IMR-90 (cell line): ENCODE data around the gene MALT1. TPM values are rescaled to one million over a fixed set of nuclear protein-coding genes. Genes with fewer than 3 reads are reported as not detected.

Experiments
- ATAC-seq: fragments of 200-7000 bp; cut with Tn5 transposase; 2 replicates; pipeline ENCODE4 v1.9.1; 2020; ENCODE audit warnings: low read depth, mild to moderate bottlenecking, moderate library complexity
- BruUV-seq: library from RNA; stranded (reverse); fragments of 400-500 nt; replicated peaks from 2 replicates; lab custom pipeline; 2021; lab: Mats Ljungman, UMichigan
- CTCF ChIA-PET: fragments of 300-600 bp; formaldehyde crosslinking; extraction: SDS; loops from one replicate; lab custom pipeline; 2021; ENCODE audit warnings: antibody characterized with exemption; lab: Yijun Ruan, JAX
- POLR2A ChIA-PET: fragments of 300-600 bp; sonication (Branson Sonifier 250); formaldehyde crosslinking; loops from one replicate; lab custom pipeline; 2022; ENCODE audit warnings: antibody characterized with exemption; ENCODE audit not compliant: unreplicated experiment; lab: Charles Lee
- DNase-seq: peaks from one replicate; pipeline ENCODE4 v3.0.0; 2013
- H2AFZ ChIP-seq: replicated peaks from 2 replicates; pipeline ENCODE3; 2013; ENCODE audit warnings: low read length, mild to moderate bottlenecking; ENCODE audit not compliant: poor library complexity
- H2AK5ac ChIP-seq: 2 replicates; pipeline ENCODE4 v1.6.1; 2013; ENCODE audit warnings: low read depth, low read length, inconsistent platforms
- H2AK9ac ChIP-seq: replicated peaks from 2 replicates; pipeline ENCODE3; 2013; ENCODE audit warnings: mild to moderate bottlenecking, low read depth, low read length, moderate library complexity; ENCODE audit not compliant: poor library complexity
- H2BK120ac ChIP-seq: 2 replicates; pipeline ENCODE4 v1.6.1; 2013; ENCODE audit warnings: low read depth, low read length, inconsistent platforms
- H2BK15ac ChIP-seq: 3 replicates; pipeline ENCODE4 v1.6.1; 2013; ENCODE audit warnings: low read depth, low read length, inconsistent platforms
- H2BK20ac ChIP-seq: 2 replicates; pipeline ENCODE4 v1.6.1; 2013; ENCODE audit warnings: low read depth, mild to moderate bottlenecking, inconsistent platforms, low read length, moderate library complexity
- H2BK5ac ChIP-seq: 2 replicates; pipeline ENCODE4 v1.6.1; 2013; ENCODE audit warnings: mild to moderate bottlenecking, low read depth, low read length, inconsistent platforms; ENCODE audit not compliant: poor library complexity, severe bottlenecking
- H3K14ac ChIP-seq: replicated peaks from 2 replicates; pipeline ENCODE4 v1.6.1; 2013; ENCODE audit warnings: low read depth, low read length, inconsistent platforms
- H3K18ac ChIP-seq: 2 replicates; pipeline ENCODE4 v1.6.1; 2013; ENCODE audit warnings: low read depth, low read length, control low read depth
- H3K23ac ChIP-seq: 2 replicates; pipeline ENCODE4 v1.6.1; 2013; ENCODE audit warnings: low read depth, low read length, inconsistent platforms
- H3K27ac ChIP-seq: 2 replicates; pipeline ENCODE4 v1.5.1; 2013; ENCODE audit warnings: mild to moderate bottlenecking, control low read depth, low read length; ENCODE audit not compliant: insufficient read depth
- H3K27me3 ChIP-seq: 2 replicates; pipeline ENCODE4 v1.6.1; 2013; ENCODE audit warnings: low read length; ENCODE audit not compliant: control insufficient read depth, insufficient read depth
- H3K36me3 ChIP-seq: 2 replicates; pipeline ENCODE4 v1.6.1; 2013; ENCODE audit warnings: low read length, mixed read lengths; ENCODE audit not compliant: control insufficient read depth, insufficient read depth
- H3K4ac ChIP-seq: 2 replicates; pipeline ENCODE4 v1.6.1; 2013; ENCODE audit warnings: low read depth, low read length, inconsistent platforms
- H3K4me1 ChIP-seq: 2 replicates; pipeline ENCODE4 v1.6.1; 2013; ENCODE audit warnings: low read length, mixed read lengths; ENCODE audit not compliant: control insufficient read depth, insufficient read depth
- H3K4me2 ChIP-seq: 2 replicates; pipeline ENCODE4 v1.6.1; 2013; ENCODE audit warnings: low read depth, mild to moderate bottlenecking, control low read depth, low read length, moderate library complexity
- H3K4me3 ChIP-seq: 2 replicates; pipeline ENCODE4 v1.5.1; 2013; ENCODE audit warnings: low read depth, mild to moderate bottlenecking, control low read depth, low read length, moderate library complexity; ENCODE audit not compliant: insufficient read depth
- H3K56ac ChIP-seq: 2 replicates; pipeline ENCODE4 v1.6.1; 2013; ENCODE audit warnings: low read length, inconsistent platforms; ENCODE audit not compliant: insufficient read depth; ENCODE audit errors: extremely low read depth
- H3K79me1 ChIP-seq, 2 experiments: 2 replicates each; pipeline ENCODE4 v1.6.1; 2013; ENCODE audit warnings: low read length in 2 of 2, inconsistent platforms in 1 of 2, low read depth in 1 of 2
- H3K9ac ChIP-seq: 2 replicates; pipeline ENCODE4 v1.6.1; 2013; ENCODE audit warnings: low read depth, low read length, control low read depth
- H3K9me1 ChIP-seq: 2 replicates; pipeline ENCODE4 v1.6.1; 2013; ENCODE audit warnings: low read length, inconsistent platforms; ENCODE audit not compliant: insufficient read depth
- H3K9me3 ChIP-seq: 2 replicates; pipeline ENCODE4 v1.6.1; 2013; ENCODE audit warnings: low read length; ENCODE audit not compliant: control insufficient read depth, insufficient read depth
- H4K20me1 ChIP-seq: 2 replicates; pipeline ENCODE4 v1.6.1; 2013; ENCODE audit warnings: low read length, inconsistent platforms; ENCODE audit not compliant: insufficient read depth
- H4K5ac ChIP-seq: 2 replicates; pipeline ENCODE4 v1.6.1; 2013; ENCODE audit warnings: mild to moderate bottlenecking, low read depth, low read length, control low read depth
- H4K8ac ChIP-seq, 2 experiments: 2 replicates each; pipeline ENCODE4 v1.6.1; 2013; ENCODE audit warnings: low read depth in 2 of 2, low read length in 2 of 2, control low read depth in 1 of 2, inconsistent platforms in 1 of 2
- H4K91ac ChIP-seq: 2 replicates; pipeline ENCODE4 v1.6.1; 2013; ENCODE audit warnings: low read depth, low read length, inconsistent platforms; ENCODE audit not compliant: insufficient read depth
- BHLHE40 ChIP-seq: fragments of 150-350 bp; IDR thresholded peaks from 2 replicates; pipeline ENCODE4 v1.6.1; 2016; ENCODE audit warnings: mild to moderate bottlenecking, low read depth, low read length
- CEBPB ChIP-seq: IDR thresholded peaks from 2 replicates; pipeline ENCODE4 v1.6.1; 2012; ENCODE audit warnings: low read depth, low read length, improper control_type of control experiment
- CHD1 ChIP-seq: IDR thresholded peaks from 2 replicates; pipeline ENCODE4 v1.6.1; 2012; ENCODE audit warnings: low read depth, low read length, improper control_type of control experiment
- FOS ChIP-seq: fragments of 150-350 bp; IDR thresholded peaks from 2 replicates; pipeline ENCODE4 v1.6.1; 2016; ENCODE audit warnings: low read depth, low read length
- MAFK ChIP-seq: IDR thresholded peaks from 2 replicates; pipeline ENCODE4 v1.6.1; 2012; ENCODE audit warnings: low read depth, low read length, improper control_type of control experiment
- MAZ ChIP-seq: IDR thresholded peaks from 2 replicates; pipeline ENCODE4 v1.6.1; 2012; ENCODE audit warnings: low read depth, mild to moderate bottlenecking, low read length, improper control_type of control experiment, moderate library complexity, borderline replicate concordance
- MXI1 ChIP-seq: IDR thresholded peaks from 2 replicates; pipeline ENCODE4 v1.6.1; 2012; ENCODE audit warnings: low read depth, mild to moderate bottlenecking, low read length, moderate library complexity, borderline replicate concordance
- NFE2L2 ChIP-seq: fragments of 150-350 bp; IDR thresholded peaks from 2 replicates; pipeline ENCODE4 v1.6.1; 2016; ENCODE audit warnings: low read depth, mild to moderate bottlenecking, low read length
- POLR2A ChIP-seq: IDR thresholded peaks from 2 replicates; pipeline ENCODE4 v1.6.1; 2012; ENCODE audit warnings: mild to moderate bottlenecking, low read depth, low read length
- RAD21 ChIP-seq: IDR thresholded peaks from 2 replicates; pipeline ENCODE4 v1.6.1; 2012; ENCODE audit warnings: low read length, improper control_type of control experiment
- RCOR1 ChIP-seq: IDR thresholded peaks from 2 replicates; pipeline ENCODE4 v1.6.1; 2012; ENCODE audit warnings: mild to moderate bottlenecking, low read length, improper control_type of control experiment; ENCODE audit not compliant: insufficient replicate concordance
- RFX5 ChIP-seq: IDR thresholded peaks from 2 replicates; pipeline ENCODE4 v1.8.0; 2012; ENCODE audit warnings: low read depth, mild to moderate bottlenecking, low read length, moderate library complexity
- SMC3 ChIP-seq: fragments of 150-350 bp; IDR thresholded peaks from 2 replicates; pipeline ENCODE4 v1.6.1; 2016; ENCODE audit warnings: low read depth, mild to moderate bottlenecking, antibody characterized with exemption, low read length, moderate library complexity
- WGBS, 2 experiments: methylation state at CpG; one replicate each; pipeline versions ENCODE4 v1.1.5 to v1.1.7; 2013; ENCODE audit warnings: missing lambda C conversion rate in 2 of 2; ENCODE audit not compliant: insufficient read length in 1 of 2; ENCODE audit errors: extremely low coverage in 2 of 2; 5-methylcytosine and 5-hydroxymethylcytosine counted together
- dilution Hi-C: fragments of 300-500 bp; cut with HindIII; formaldehyde crosslinking; loops from one replicate; pipeline ENCODE4 v1.14.3; 2018; ENCODE audit warnings: low sequenced_read_pairs; ENCODE audit not compliant: unreplicated experiment
- in situ Hi-C: fragments of 300-500 bp; cut with MboI; formaldehyde crosslinking; loops from 3 replicates; pipeline ENCODE4 v1.14.3; 2019; ENCODE audit warnings: low sequenced_read_pairs, inconsistent platforms, mixed read lengths
- intact Hi-C: fragments of 100-400 bp; cut with micrococcal nuclease; formaldehyde crosslinking; loops from 2 replicates; pipeline ENCODE4 v1.10.0; 2022
- polyA plus RNA-seq, 3 experiments: library from polyadenylated mRNA; depleted of rRNA; stranded (reverse); fragments of >200 nt; gene quantifications; 2 replicates each; pipeline ENCODE4 v1.2.3, GENCODE V29; 2012; ENCODE audit warnings: low replicate concordance in 1 of 3
- total RNA-seq: library from RNA; depleted of rRNA; stranded (reverse); fragments of >200 nt; gene quantifications from 2 replicates; pipeline ENCODE4 v1.2.3, GENCODE V29; 2012
- TF ChIP-seq, protein P1 (sequence below): conservative IDR thresholded peaks from 2 replicates; pipeline ENCODE4 v1.5.1; 2012; ENCODE audit warnings: mild to moderate bottlenecking, low read depth, low read length, improper control_type of control experiment
- TF ChIP-seq, protein P2 (sequence below): fragments of 150-350 bp; IDR thresholded peaks from 2 replicates; pipeline ENCODE4 v1.6.1; 2016; ENCODE audit warnings: low read depth, mild to moderate bottlenecking, low read length, moderate library complexity, borderline replicate concordance
- TF ChIP-seq, protein P3 (sequence below): fragments of 150-350 bp; IDR thresholded peaks from 2 replicates; pipeline ENCODE4 v1.6.1; 2017; ENCODE audit warnings: mild to moderate bottlenecking, antibody characterized with exemption, low read length, low read depth

MALT1 gene
- total and polyA plus RNA-seq, 2 of the 4 experiments (the other 2 are of a cell fraction) = 8.3 to 25.3 TPM

DNA sequence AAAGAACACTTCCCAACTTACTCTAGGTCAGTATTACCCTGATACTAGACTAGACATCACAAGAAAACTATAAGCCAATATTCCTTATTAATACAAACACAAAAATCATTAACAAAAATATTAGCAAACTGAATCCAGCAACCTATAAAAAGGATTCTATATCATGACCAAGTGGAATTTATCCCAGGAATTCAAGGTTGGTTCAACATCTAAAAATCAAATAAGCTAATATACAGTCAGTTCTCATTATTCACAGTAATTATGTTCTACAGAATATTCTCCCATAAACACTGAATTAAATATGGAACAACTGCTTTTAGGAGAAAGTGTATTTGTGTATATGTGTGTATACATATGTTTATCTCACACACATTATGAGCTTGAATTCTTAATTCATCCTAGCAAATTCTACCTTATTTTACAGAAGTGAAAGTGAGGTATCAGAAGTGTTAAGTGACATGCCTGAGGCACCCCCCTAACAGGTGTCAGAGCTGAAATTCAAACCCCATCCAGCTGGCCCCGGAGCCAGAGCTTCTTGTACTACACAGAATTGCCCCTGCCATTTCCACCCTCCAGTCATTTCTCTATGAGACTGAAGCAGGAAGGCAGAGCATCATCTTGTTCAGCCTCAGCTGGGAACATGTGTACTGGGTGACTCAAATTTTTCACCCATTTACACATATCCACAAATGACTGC lies 77.8 kb downstream of the MALT1 start:
- H3K18ac ChIP-seq = no peak overlapping the region
- H2BK15ac ChIP-seq = no peak overlapping the region
- no peak overlapping the region for H3K4me2 ChIP-seq
- no CpG with 5 or more reads among the region's 1 CpG for WGBS, 2 experiments
- CTCF ChIA-PET = no interaction called here
- H3K9ac ChIP-seq = no peak overlapping the region
- no peaks in the 10 kb centered on the region for H3K27me3 ChIP-seq
- no peak overlapping the region for H3K4ac ChIP-seq
- H4K5ac ChIP-seq = no peak overlapping the region
- H3K14ac ChIP-seq = no peak overlapping the region
- intact Hi-C loops = no loop called here
- in situ Hi-C loops = no loop called here
- peaks cover 24% of the 10 kb centered on the region for H3K36me3 ChIP-seq
- H4K20me1 ChIP-seq = no peaks in the 10 kb centered on the region
- H3K9me3 ChIP-seq = peaks cover 8% of the 10 kb centered on the region
- no peak for ATAC-seq
- BruUV-seq = no TSS peak
- H4K8ac ChIP-seq = no peak overlapping the region
- no peak overlapping the region for H3K27ac ChIP-seq
- dilution Hi-C loops = no loop called here
- POLR2A ChIA-PET = no interaction called here
- H3K79me1 ChIP-seq = no peaks in the 10 kb centered on the region
- H3K9me1 ChIP-seq = no peaks in the 10 kb centered on the region
- no peak overlapping the region for H2AK5ac ChIP-seq
- no peak overlapping the region for H4K91ac ChIP-seq
- H2AFZ ChIP-seq = no peak overlapping the region
- no peak overlapping the region for H3K4me3 ChIP-seq
- H3K56ac ChIP-seq = no peak overlapping the region
- no peak for DNase-seq
- no peak overlapping the region for H2BK5ac ChIP-seq
- H2BK120ac ChIP-seq = no peak overlapping the region
- H2AK9ac ChIP-seq = no peak overlapping the region
- no peaks in the 10 kb centered on the region; the same call in none of the 2 replicates for H3K4me1 ChIP-seq
- TF ChIP-seq, protein P1, sequence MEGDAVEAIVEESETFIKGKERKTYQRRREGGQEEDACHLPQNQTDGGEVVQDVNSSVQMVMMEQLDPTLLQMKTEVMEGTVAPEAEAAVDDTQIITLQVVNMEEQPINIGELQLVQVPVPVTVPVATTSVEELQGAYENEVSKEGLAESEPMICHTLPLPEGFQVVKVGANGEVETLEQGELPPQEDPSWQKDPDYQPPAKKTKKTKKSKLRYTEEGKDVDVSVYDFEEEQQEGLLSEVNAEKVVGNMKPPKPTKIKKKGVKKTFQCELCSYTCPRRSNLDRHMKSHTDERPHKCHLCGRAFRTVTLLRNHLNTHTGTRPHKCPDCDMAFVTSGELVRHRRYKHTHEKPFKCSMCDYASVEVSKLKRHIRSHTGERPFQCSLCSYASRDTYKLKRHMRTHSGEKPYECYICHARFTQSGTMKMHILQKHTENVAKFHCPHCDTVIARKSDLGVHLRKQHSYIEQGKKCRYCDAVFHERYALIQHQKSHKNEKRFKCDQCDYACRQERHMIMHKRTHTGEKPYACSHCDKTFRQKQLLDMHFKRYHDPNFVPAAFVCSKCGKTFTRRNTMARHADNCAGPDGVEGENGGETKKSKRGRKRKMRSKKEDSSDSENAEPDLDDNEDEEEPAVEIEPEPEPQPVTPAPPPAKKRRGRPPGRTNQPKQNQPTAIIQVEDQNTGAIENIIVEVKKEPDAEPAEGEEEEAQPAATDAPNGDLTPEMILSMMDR = no peak
- TF ChIP-seq, protein P2, sequence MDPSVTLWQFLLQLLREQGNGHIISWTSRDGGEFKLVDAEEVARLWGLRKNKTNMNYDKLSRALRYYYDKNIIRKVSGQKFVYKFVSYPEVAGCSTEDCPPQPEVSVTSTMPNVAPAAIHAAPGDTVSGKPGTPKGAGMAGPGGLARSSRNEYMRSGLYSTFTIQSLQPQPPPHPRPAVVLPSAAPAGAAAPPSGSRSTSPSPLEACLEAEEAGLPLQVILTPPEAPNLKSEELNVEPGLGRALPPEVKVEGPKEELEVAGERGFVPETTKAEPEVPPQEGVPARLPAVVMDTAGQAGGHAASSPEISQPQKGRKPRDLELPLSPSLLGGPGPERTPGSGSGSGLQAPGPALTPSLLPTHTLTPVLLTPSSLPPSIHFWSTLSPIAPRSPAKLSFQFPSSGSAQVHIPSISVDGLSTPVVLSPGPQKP = no peak
- TF ChIP-seq NFE2L2 = no peak
- no peak for TF ChIP-seq MAZ
- TF ChIP-seq POLR2A = no peak
- TF ChIP-seq MXI1 = no peak
- no peak for TF ChIP-seq FOS
- TF ChIP-seq CEBPB = no peak
- TF ChIP-seq BHLHE40 = no peak
- no peak for TF ChIP-seq CHD1
- TF ChIP-seq SMC3 = no peak
- TF ChIP-seq, protein P3, sequence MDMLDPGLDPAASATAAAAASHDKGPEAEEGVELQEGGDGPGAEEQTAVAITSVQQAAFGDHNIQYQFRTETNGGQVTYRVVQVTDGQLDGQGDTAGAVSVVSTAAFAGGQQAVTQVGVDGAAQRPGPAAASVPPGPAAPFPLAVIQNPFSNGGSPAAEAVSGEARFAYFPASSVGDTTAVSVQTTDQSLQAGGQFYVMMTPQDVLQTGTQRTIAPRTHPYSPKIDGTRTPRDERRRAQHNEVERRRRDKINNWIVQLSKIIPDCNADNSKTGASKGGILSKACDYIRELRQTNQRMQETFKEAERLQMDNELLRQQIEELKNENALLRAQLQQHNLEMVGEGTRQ = no peak
- TF ChIP-seq MAFK = no peak
- TF ChIP-seq RAD21 = no peak
- TF ChIP-seq RFX5 = no peak
- TF ChIP-seq RCOR1 = no peak
- no peak overlapping the region for H3K23ac ChIP-seq
- H2BK20ac ChIP-seq = no peak overlapping the region
